Neural cell (in vitro differentiated cells): ENCODE results near the gene RSRC1. TPM values are rescaled to one million over a fixed set of nuclear protein-coding genes. Genes with fewer than 3 reads are reported as not detected.

ENCODE experiments used
- H2AFZ ChIP-seq: fragments of 200-600, 300-800 bp; sonication (generic), shearing (Covaris generic); 2 replicates; pipeline ENCODE4 v1.6.0; 2014; ENCODE audit warnings: low read depth, mild to moderate bottlenecking, antibody characterized with exemption, low read length, moderate library complexity
- H3F3A ChIP-seq: fragments of 200-600 bp; shearing (Covaris generic); 2 replicates; pipeline ENCODE4 v1.6.1; 2016; ENCODE audit warnings: mild to moderate bottlenecking, moderate library complexity, mixed read lengths, antibody characterized with exemption, low read length; ENCODE audit not compliant: insufficient read depth, poor library complexity, severe bottlenecking
- H3K27ac ChIP-seq: fragments of 200-600, 300-800 bp; sonication (generic), shearing (Covaris generic); 2 replicates; pipeline ENCODE4 v1.5.1; 2014; ENCODE audit warnings: mild to moderate bottlenecking, low read length, moderate library complexity
- H3K27me3 ChIP-seq: fragments of 300-800, 200-600 bp; sonication (generic), shearing (Covaris generic); 2 replicates; pipeline ENCODE4 v1.6.0; 2014; ENCODE audit warnings: mild to moderate bottlenecking, low read depth, low read length, moderate library complexity; ENCODE audit not compliant: insufficient read depth
- H3K36me3 ChIP-seq: fragments of 300-800, 200-600 bp; sonication (generic), shearing (Covaris generic); 2 replicates; pipeline ENCODE4 v1.5.1; 2014; ENCODE audit warnings: mild to moderate bottlenecking, antibody characterized with exemption, low read length, moderate library complexity; ENCODE audit not compliant: insufficient read depth
- H3K4me2 ChIP-seq: fragments of 300-800, 200-600 bp; sonication (generic), shearing (Covaris generic); 2 replicates; pipeline ENCODE4 v1.6.0; 2014; ENCODE audit warnings: mild to moderate bottlenecking, low read length
- H3K4me3 ChIP-seq: fragments of 300-800, 200-600 bp; sonication (generic), shearing (Covaris generic); 2 replicates; pipeline ENCODE4 v1.5.1; 2014; ENCODE audit warnings: mild to moderate bottlenecking, low read length, moderate library complexity
- H3K79me2 ChIP-seq: fragments of 200-600 bp; shearing (Covaris generic); replicated peaks from 2 replicates; pipeline ENCODE4 v1.6.0; 2014; ENCODE audit warnings: mild to moderate bottlenecking, low read length, moderate library complexity; ENCODE audit not compliant: insufficient read depth
- H3K9ac ChIP-seq: fragments of 300-800, 200-600 bp; sonication (generic), shearing (Covaris generic); 2 replicates; pipeline ENCODE4 v1.6.1; 2016; ENCODE audit warnings: mild to moderate bottlenecking, low read length, mixed read lengths
- H3K9me2 ChIP-seq: fragments of 200-600 bp; shearing (Covaris generic); 2 replicates; pipeline ENCODE4 v1.6.1; 2016; ENCODE audit warnings: mild to moderate bottlenecking, low read length, mixed read lengths; ENCODE audit not compliant: insufficient read depth
- H3K9me3 ChIP-seq: fragments of 200-600, 300-800 bp; sonication (generic), shearing (Covaris generic); 2 replicates; pipeline ENCODE4 v1.6.1; 2016; ENCODE audit warnings: mild to moderate bottlenecking, mixed run types, low read length, moderate library complexity, mixed read lengths
- H4K20me1 ChIP-seq: fragments of 200-600 bp; shearing (Covaris generic); 2 replicates; pipeline ENCODE4 v1.6.1; 2016; ENCODE audit warnings: mild to moderate bottlenecking, mixed run types; ENCODE audit not compliant: insufficient read depth
- CTCF ChIP-seq: fragments of 450-650 bp; IDR thresholded peaks from 2 replicates; pipeline ENCODE4 v1.5.1; 2014; ENCODE audit warnings: antibody characterized with exemption, mild to moderate bottlenecking, moderate library complexity; ENCODE audit not compliant: poor library complexity, severe bottlenecking
- EP300 ChIP-seq: fragments of 450-650 bp; conservative IDR thresholded peaks from 2 replicates; pipeline ENCODE4 v1.6.1; 2014; ENCODE audit warnings: antibody characterized with exemption, mild to moderate bottlenecking, moderate library complexity; ENCODE audit not compliant: poor library complexity, severe bottlenecking
- EZH2 ChIP-seq: fragments of 200-600, 300-800 bp; shearing (Covaris generic), sonication (generic); IDR thresholded peaks from 2 replicates; pipeline ENCODE4 v1.6.1; 2014; ENCODE audit warnings: antibody characterized with exemption, low read length, borderline replicate concordance, mild to moderate bottlenecking; ENCODE audit not compliant: insufficient read depth, poor library complexity, severe bottlenecking
- MXI1 ChIP-seq: fragments of 450-650 bp; conservative IDR thresholded peaks from 2 replicates; pipeline ENCODE4 v1.6.1; 2014; ENCODE audit warnings: antibody characterized with exemption, mild to moderate bottlenecking; ENCODE audit not compliant: poor library complexity, severe bottlenecking
- POLR2AphosphoS5 ChIP-seq: IDR thresholded peaks from 2 replicates; pipeline ENCODE4 v1.6.1; 2012
- RAD21 ChIP-seq: fragments of 450-650 bp; conservative IDR thresholded peaks from 2 replicates; pipeline ENCODE4 v1.6.1; 2014; ENCODE audit warnings: antibody characterized with exemption, mild to moderate bottlenecking, moderate library complexity
- REST ChIP-seq: IDR thresholded peaks from 2 replicates; pipeline ENCODE4 v1.6.1; 2012; ENCODE audit warnings: borderline replicate concordance
- SMC3 ChIP-seq: fragments of 450-650 bp; conservative IDR thresholded peaks from 2 replicates; pipeline ENCODE4 v1.6.1; 2014; ENCODE audit warnings: antibody characterized with exemption, mild to moderate bottlenecking, moderate library complexity; ENCODE audit not compliant: poor library complexity
- TAF1 ChIP-seq: IDR thresholded peaks from 2 replicates; pipeline ENCODE4 v1.6.1; 2012; ENCODE audit warnings: low read depth
- polyA plus RNA-seq: library from polyadenylated mRNA; depleted of rRNA; stranded (reverse); fragments of >200 nt; gene quantifications from 2 replicates; pipeline ENCODE4 v1.2.3, GENCODE V29; 2014

RSRC1 gene
- polyA plus RNA-seq, 1 donor from 2014 or later: 28.1 TPM

- TF ChIP-seq TAF1 (no peak), EP300 (no peak), POLR2AphosphoS5 (no peak), REST (no peak), MXI1 (no peak), EZH2 (no peak), SMC3 (no peak), CTCF (no peak), RAD21 (no peak)
- Histone ChIP-seq H3K9ac (no peak overlapping the region), H3K27ac (no peak overlapping the region), H3K9me3 (no peaks in the 10 kb centered on the region), H3K79me2 (no peaks in the 10 kb centered on the region), H3F3A (no peaks in the 10 kb centered on the region), H4K20me1 (no peaks in the 10 kb centered on the region), H3K4me2 (no peak overlapping the region), H3K9me2 (no peaks in the 10 kb centered on the region), H2AFZ (no peak overlapping the region), H3K27me3 (peaks cover 13% of the 10 kb centered on the region), H3K36me3 (no peaks in the 10 kb centered on the region), H3K4me3 (no peak overlapping the region)
These were observed 24.5 kb upstream of the RSRC1 start for GRCh38 chr3:158085358-158085757.

GRCh38 chr3:158085931-158086330, 24.0 kb upstream of the RSRC1 start:
- Histone ChIP-seq H3F3A (no peaks in the 10 kb centered on the region), H3K9ac (no peak overlapping the region), H3K79me2 (no peaks in the 10 kb centered on the region), H2AFZ (no peak overlapping the region), H3K9me3 (no peaks in the 10 kb centered on the region), H3K36me3 (no peaks in the 10 kb centered on the region), H3K4me3 (no peak overlapping the region), H3K9me2 (no peaks in the 10 kb centered on the region), H3K27ac (no peak overlapping the region), H3K27me3 (peaks cover 17% of the 10 kb centered on the region), H3K4me2 (no peak overlapping the region), H4K20me1 (no peaks in the 10 kb centered on the region)
- TF ChIP-seq MXI1: no peak
- no peak for TF ChIP-seq TAF1
- no peak for TF ChIP-seq CTCF
- no peak for TF ChIP-seq RAD21
